GM20000 (cell line): ENCODE measurements around the gene EMC6.

Experiments used
- DNase-seq: peaks from one replicate; pipeline ENCODE4 v3.0.0; 2012; ENCODE audit warnings: low spot score
- CTCF ChIP-seq: IDR thresholded peaks from 2 replicates; pipeline ENCODE4 v1.5.1; 2012; ENCODE audit warnings: mild to moderate bottlenecking, control low read depth; ENCODE audit errors: extremely low read depth, missing control alignments

Gene EMC6

GRCh38 chr17:3718201-3718600 is 49.6 kb downstream of the EMC6 start:
- no peak for TF ChIP-seq CTCF
- DNase-seq: no peak

GRCh38 chr17:3719265-3719664 is 50.7 kb downstream of the EMC6 start:
- no peak for TF ChIP-seq CTCF
- DNase-seq: no peak
